H1 (cell line): Measurements from ENCODE around the gene PDE6B. TPM values are rescaled to one million over a fixed set of nuclear protein-coding genes. Genes with fewer than 3 reads are reported as not detected.

Experiments used
- CTCF ChIA-PET: fragments of 300-600 bp; sonication (Branson Sonifier 250); formaldehyde crosslinking; loops from one replicate; lab custom pipeline; 2021; ENCODE audit not compliant: partially characterized antibody; lab: Charles Lee
- POLR2A ChIA-PET: fragments of 300-600 bp; sonication (Branson Sonifier 250); formaldehyde crosslinking; loops from one replicate; lab custom pipeline; 2021; ENCODE audit warnings: inconsistent platforms; ENCODE audit not compliant: partially characterized antibody; lab: Charles Lee
- DNase-seq, 2 experiments: peaks; one replicate each; pipeline versions ENCODE4 v3.0.0 to v3.0.0-alpha.2; 2010 to 2022; ENCODE audit warnings: low spot score in 2 of 2, low read depth in 1 of 2, mixed read lengths in 1 of 2
- FAIRE-seq: peaks from 2 replicates; lab custom pipeline; 2011; peaks lifted over from hg19 to GRCh38; lab: Jason Lieb, UNC
- H2AFZ ChIP-seq: 2 replicates; pipeline ENCODE4 v1.8.1; 2012; ENCODE audit warnings: low read length, inconsistent platforms
- H2AK5ac ChIP-seq: 2 replicates; pipeline ENCODE4 v1.6.1; 2013; ENCODE audit warnings: low read depth, low read length
- H2BK120ac ChIP-seq: replicated peaks from 2 replicates; pipeline ENCODE3; 2013; ENCODE audit warnings: low read depth, low read length, inconsistent platforms
- H2BK12ac ChIP-seq: 2 replicates; pipeline ENCODE4 v1.6.1; 2013; ENCODE audit warnings: low read depth, low read length
- H2BK15ac ChIP-seq: 2 replicates; pipeline ENCODE4 v1.6.1; 2013; ENCODE audit warnings: low read length
- H2BK20ac ChIP-seq: 2 replicates; pipeline ENCODE4 v1.6.1; 2013; ENCODE audit warnings: low read length
- H2BK5ac ChIP-seq: 2 replicates; pipeline ENCODE4 v1.6.1; 2013; ENCODE audit warnings: low read depth, low read length
- H3K14ac ChIP-seq: 2 replicates; pipeline ENCODE4 v1.6.1; 2013; ENCODE audit warnings: inconsistent platforms; ENCODE audit not compliant: insufficient read length
- H3K18ac ChIP-seq: 2 replicates; pipeline ENCODE4 v1.6.1; 2013; ENCODE audit warnings: low read length; ENCODE audit errors: extremely low read depth
- H3K23ac ChIP-seq: 2 replicates; pipeline ENCODE4 v1.6.1; 2013; ENCODE audit warnings: inconsistent platforms; ENCODE audit not compliant: insufficient read length
- H3K23me2 ChIP-seq: 2 replicates; pipeline ENCODE4 v1.6.1; 2013; ENCODE audit warnings: low read depth, low read length
- H3K27ac ChIP-seq: 2 replicates; pipeline ENCODE4 v1.6.1; 2011; ENCODE audit warnings: low read depth, low read length, inconsistent platforms
- H3K27me3 ChIP-seq, 4 experiments: replicated peaks in 1 of 4; 1 replicate in 1 of 4; 2 replicates in 3 of 4; pipeline versions ENCODE4 v1.6.1 to v1.8.1; 2011 to 2013; ENCODE audit warnings: low read length in 3 of 4, mild to moderate bottlenecking in 3 of 4, inconsistent platforms in 2 of 4, mixed read lengths in 2 of 4, moderate library complexity in 1 of 4; ENCODE audit not compliant: control insufficient read depth in 3 of 4, insufficient read depth in 3 of 4; ENCODE audit errors: extremely low read depth in 1 of 4
- H3K36me3 ChIP-seq, 4 experiments: 2 replicates each; pipeline versions ENCODE4 v1.6.1 to v1.8.1; 2011 to 2013; ENCODE audit warnings: mild to moderate bottlenecking in 4 of 4, low read length in 3 of 4, moderate library complexity in 2 of 4, control low read depth in 1 of 4, inconsistent platforms in 1 of 4; ENCODE audit not compliant: insufficient read depth in 4 of 4, control insufficient read depth in 2 of 4
- H3K4ac ChIP-seq: replicated peaks from 2 replicates; pipeline ENCODE3; 2013; ENCODE audit warnings: low read length, low read depth, mixed read lengths, inconsistent platforms; ENCODE audit not compliant: insufficient read length
- H3K4me1 ChIP-seq, 4 experiments: replicated peaks in 1 of 4; 1 replicate in 1 of 4; 2 replicates in 3 of 4; pipeline versions ENCODE4 v1.6.1 to v1.8.1; 2011 to 2013; ENCODE audit warnings: low read length in 3 of 4, inconsistent platforms in 2 of 4, mixed read lengths in 1 of 4; ENCODE audit not compliant: insufficient read depth in 4 of 4, control insufficient read depth in 3 of 4
- H3K4me2 ChIP-seq, 2 experiments: 2 replicates each; pipeline versions ENCODE4 v1.6.1 to v1.8.1; 2011 to 2013; ENCODE audit warnings: low read depth in 2 of 2, low read length in 2 of 2, control low read depth in 1 of 2, inconsistent platforms in 1 of 2, mild to moderate bottlenecking in 1 of 2; ENCODE audit not compliant: insufficient read depth in 1 of 2
- H3K4me3 ChIP-seq, 4 experiments: fragments of 200-600, 300-600 bp in 1 of 4; sonication (generic), shearing (Covaris generic), sonication (Bioruptor Twin) in 1 of 4; 2 replicates each; pipeline versions ENCODE4 v1.5.1 to v1.8.1; 2011 to 2016; ENCODE audit warnings: low read length in 4 of 4, low read depth in 3 of 4, control low read depth in 2 of 4, inconsistent platforms in 2 of 4, mild to moderate bottlenecking in 2 of 4, mixed read lengths in 1 of 4, moderate library complexity in 1 of 4; ENCODE audit not compliant: insufficient read depth in 2 of 4; ENCODE audit errors: extremely low read depth in 1 of 4
- H3K56ac ChIP-seq: replicated peaks from 2 replicates; pipeline ENCODE3; 2013; ENCODE audit warnings: low read depth, mild to moderate bottlenecking, mixed read lengths, low read length, inconsistent platforms; ENCODE audit not compliant: insufficient read length
- H3K79me1 ChIP-seq: 2 replicates; pipeline ENCODE4 v1.6.1; 2013; ENCODE audit warnings: low read depth, low read length, control low read depth
- H3K79me2 ChIP-seq, 2 experiments: 2 replicates each; pipeline versions ENCODE4 v1.6.1 to v1.8.1; 2012 to 2013; ENCODE audit warnings: low read length in 2 of 2, mild to moderate bottlenecking in 2 of 2, inconsistent platforms in 1 of 2; ENCODE audit not compliant: insufficient read depth in 2 of 2, control insufficient read depth in 1 of 2
- H3K9ac ChIP-seq, 4 experiments: replicated peaks in 1 of 4; 1 replicate in 1 of 4; 2 replicates in 3 of 4; pipeline versions ENCODE4 v1.6.1 to v1.8.1; 2011 to 2013; ENCODE audit warnings: low read depth in 3 of 4, low read length in 3 of 4, control low read depth in 2 of 4, mild to moderate bottlenecking in 2 of 4, moderate library complexity in 2 of 4, inconsistent platforms in 1 of 4; ENCODE audit errors: extremely low read depth in 1 of 4
- H3K9me3 ChIP-seq, 2 experiments: 2 replicates each; pipeline versions ENCODE4 v1.6.1 to v1.8.1; 2012 to 2013; ENCODE audit warnings: mild to moderate bottlenecking in 2 of 2, moderate library complexity in 2 of 2, control low read depth in 1 of 2, inconsistent platforms in 1 of 2, low read depth in 1 of 2, low read length in 1 of 2, mixed read lengths in 1 of 2; ENCODE audit not compliant: insufficient read depth in 2 of 2
- H4K20me1 ChIP-seq, 2 experiments: replicated peaks in 1 of 2; 2 replicates each; pipeline versions ENCODE3 to v1.8.1; 2011 to 2013; ENCODE audit warnings: inconsistent platforms in 2 of 2, low read length in 2 of 2, mild to moderate bottlenecking in 1 of 2; ENCODE audit not compliant: insufficient read depth in 2 of 2, control insufficient read depth in 1 of 2
- H4K5ac ChIP-seq: 2 replicates; pipeline ENCODE4 v1.6.1; 2013; ENCODE audit warnings: low read length, low read depth, mixed read lengths, inconsistent platforms; ENCODE audit not compliant: insufficient read length
- H4K8ac ChIP-seq: 2 replicates; pipeline ENCODE4 v1.8.0; 2013; ENCODE audit warnings: mild to moderate bottlenecking, moderate library complexity, low read length, inconsistent platforms; ENCODE audit not compliant: insufficient read depth; ENCODE audit errors: extremely low read depth
- H4K91ac ChIP-seq: replicated peaks from 2 replicates; pipeline ENCODE3; 2013; ENCODE audit warnings: low read length, mixed read lengths, inconsistent platforms; ENCODE audit not compliant: insufficient read length
- CREB1 ChIP-seq: IDR thresholded peaks from 2 replicates; pipeline ENCODE4 v1.6.1; 2012; ENCODE audit warnings: inconsistent platforms
- EGR1 ChIP-seq: IDR thresholded peaks from 2 replicates; pipeline ENCODE4 v1.6.1; 2011; ENCODE audit warnings: low read depth, low read length, borderline replicate concordance
- NANOG ChIP-seq: IDR thresholded peaks from 2 replicates; pipeline ENCODE4 v1.6.1; 2011; ENCODE audit warnings: low read length, low read depth, mild to moderate bottlenecking, inconsistent platforms; ENCODE audit not compliant: insufficient read depth, poor library complexity, severe bottlenecking
- SIRT6 ChIP-seq: IDR thresholded peaks from one replicate; pipeline ENCODE4 v1.7.1; 2012; ENCODE audit warnings: low read length, inconsistent platforms
- SP1 ChIP-seq: IDR thresholded peaks from 2 replicates; pipeline ENCODE4 v1.6.1; 2011; ENCODE audit warnings: low read depth, low read length
- TAF7 ChIP-seq: optimal IDR thresholded peaks from 2 replicates; pipeline ENCODE3; 2011; ENCODE audit warnings: low read depth, mild to moderate bottlenecking, inconsistent platforms, low read length, moderate library complexity, borderline replicate concordance
- WGBS, 2 experiments: shearing (Covaris generic) in 1 of 2; methylation state at CpG; one replicate each; pipeline versions ENCODE4 v1.1.6 to v1.1.7; 2013 to 2015; ENCODE audit warnings: low lambda C conversion rate in 2 of 2, mixed read lengths in 2 of 2, inconsistent platforms in 1 of 2, low coverage in 1 of 2, missing lambda C conversion rate in 1 of 2; ENCODE audit not compliant: insufficient replicate concordance in 2 of 2, insufficient coverage in 1 of 2, insufficient read length in 1 of 2; ENCODE audit errors: extremely low coverage in 1 of 2, missing lambda C conversion rate in 1 of 2; 5-methylcytosine and 5-hydroxymethylcytosine counted together
- polyA plus RNA-seq, 7 experiments: library from polyadenylated mRNA; depleted of rRNA in 3 of 7; stranded (reverse) in 5 of 7; unstranded in 2 of 7; fragments of >200 nt in 5 of 7; fragments of 200-250 nt in 2 of 7; gene quantifications; 1 replicate in 5 of 7; 2 replicates in 1 of 7; 4 replicates in 1 of 7; pipeline versions ENCODE4 v1.2.1 to v1.2.3, GENCODE V29; 2011 to 2013; ENCODE audit warnings: missing spikeins in 2 of 7, mixed read lengths in 2 of 7
- total RNA-seq: library from RNA; stranded (reverse); fragmentation: NEBNext Ultra II Directional; extraction: Animal tissue kit (Norgen Biotek cat#: 25700); gene quantifications from 2 replicates; pipeline ENCODE4 v1.2.1, GENCODE V29; 2021
- TF ChIP-seq, protein P1 (sequence below), 3 experiments: IDR thresholded peaks; 1 replicate in 2 of 3; 2 replicates in 1 of 3; pipeline versions ENCODE4 v1.5.1 to v1.6.1; 2011; ENCODE audit warnings: low read length in 3 of 3, mild to moderate bottlenecking in 3 of 3, inconsistent platforms in 2 of 3, low read depth in 1 of 3, moderate library complexity in 1 of 3; ENCODE audit not compliant: insufficient read depth in 1 of 3; ENCODE audit errors: control extremely low read depth in 1 of 3

PDE6B gene
- total and polyA plus RNA-seq, 2 of the 8 experiments (the other 6 are each of a cell fraction or from before 2014, with no cell fraction given), result 4.1 to 8.4 TPM

DNA sequence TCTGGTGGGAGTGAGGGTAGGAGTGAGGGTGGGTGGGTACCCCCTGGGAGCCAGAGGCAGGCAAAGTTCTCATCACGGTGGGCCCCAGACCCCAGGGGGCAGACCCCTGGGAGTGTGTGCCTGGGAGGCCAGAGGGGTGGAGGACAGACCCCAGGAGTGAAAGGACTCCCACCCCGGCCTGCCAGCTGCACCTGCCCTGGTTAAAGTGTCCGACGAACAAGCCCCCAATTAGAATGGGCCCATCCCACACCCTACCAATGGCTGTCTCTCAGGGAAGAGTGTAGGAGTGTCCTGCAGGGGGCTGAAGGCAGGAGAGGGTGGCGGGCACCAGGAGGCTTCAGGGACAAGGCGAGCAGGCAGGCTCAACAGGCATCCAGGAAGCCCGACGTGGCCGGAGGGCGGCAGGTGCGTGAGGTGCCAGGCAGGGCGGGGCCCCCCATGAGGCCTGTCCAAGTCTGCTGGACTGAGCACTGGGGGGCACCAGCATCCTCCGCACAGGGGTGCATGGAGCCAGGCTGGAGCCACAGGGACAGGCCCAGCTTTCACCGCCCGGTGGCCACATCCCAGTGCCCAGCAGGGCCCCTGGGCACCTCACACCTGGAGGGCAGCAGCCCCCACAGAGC is 8.7 kb downstream of the PDE6B start:
- Histone ChIP-seq H4K20me1 (peaks cover 0 to 2% of the 10 kb centered on the region in 2 experiments), H3K18ac (no peak overlapping the region), H2AK5ac (no peak overlapping the region), H4K5ac (no peak overlapping the region), H2AFZ (no peak overlapping the region), H3K4me1 (no peaks in the 10 kb centered on the region), H2BK12ac (no peak overlapping the region), H3K9ac (no peak overlapping the region), H3K56ac (no peak overlapping the region), H4K8ac (peak overlapping the region; percentile 51; the same call in 1 of the 2 replicates), H2BK20ac (no peak overlapping the region), H3K27me3 (no peaks in the 10 kb centered on the region; a peak in 1 of 7 replicates), H2BK120ac (no peak overlapping the region), H3K36me3 (no peaks in the 10 kb centered on the region), H3K27ac (no peak overlapping the region), H2BK15ac (no peak overlapping the region), H3K23me2 (no peaks in the 10 kb centered on the region), H3K23ac (no peak overlapping the region), H3K4ac (no peak overlapping the region), H3K79me2 (no peaks in the 10 kb centered on the region), H3K14ac (no peak overlapping the region), H3K4me3 (no peak overlapping the region), H3K79me1 (no peaks in the 10 kb centered on the region), H4K91ac (no peak overlapping the region), H3K4me2 (no peak overlapping the region), H2BK5ac (no peak overlapping the region), H3K9me3 (peaks cover 10 to 11% of the 10 kb centered on the region in 2 experiments; a peak in 3 of 4 replicates)
- ChIA-PET POLR2A (no interaction called here), CTCF (interaction anchor here (0.8 to 1.1 kb wide), 5 partner anchors 15 to 94 kb away, joined by 3 to 4 read pairs (median 3); no protein-coding TSS in a partner anchor)
- TF ChIP-seq CREB1, result no peak
- no peak for TF ChIP-seq SP1
- TF ChIP-seq SIRT6, result no peak
- TF ChIP-seq, protein P1, sequence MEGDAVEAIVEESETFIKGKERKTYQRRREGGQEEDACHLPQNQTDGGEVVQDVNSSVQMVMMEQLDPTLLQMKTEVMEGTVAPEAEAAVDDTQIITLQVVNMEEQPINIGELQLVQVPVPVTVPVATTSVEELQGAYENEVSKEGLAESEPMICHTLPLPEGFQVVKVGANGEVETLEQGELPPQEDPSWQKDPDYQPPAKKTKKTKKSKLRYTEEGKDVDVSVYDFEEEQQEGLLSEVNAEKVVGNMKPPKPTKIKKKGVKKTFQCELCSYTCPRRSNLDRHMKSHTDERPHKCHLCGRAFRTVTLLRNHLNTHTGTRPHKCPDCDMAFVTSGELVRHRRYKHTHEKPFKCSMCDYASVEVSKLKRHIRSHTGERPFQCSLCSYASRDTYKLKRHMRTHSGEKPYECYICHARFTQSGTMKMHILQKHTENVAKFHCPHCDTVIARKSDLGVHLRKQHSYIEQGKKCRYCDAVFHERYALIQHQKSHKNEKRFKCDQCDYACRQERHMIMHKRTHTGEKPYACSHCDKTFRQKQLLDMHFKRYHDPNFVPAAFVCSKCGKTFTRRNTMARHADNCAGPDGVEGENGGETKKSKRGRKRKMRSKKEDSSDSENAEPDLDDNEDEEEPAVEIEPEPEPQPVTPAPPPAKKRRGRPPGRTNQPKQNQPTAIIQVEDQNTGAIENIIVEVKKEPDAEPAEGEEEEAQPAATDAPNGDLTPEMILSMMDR (IDR thresholded peaks at IDR 0.05; ENCODE audit: control extremely low read depth in 1 of 3, insufficient read depth in 1 of 3, low read depth in 1 of 3, low read length in 3 of 3), result no peak
- no peak for TF ChIP-seq NANOG
- TF ChIP-seq TAF7, result no peak
- TF ChIP-seq EGR1, result no peak
- DNase-seq, result no peak
- FAIRE-seq, result no peak
- 79% methylated on average over 14 of the region's 15 CpGs; no CpG with 5 or more reads in 1 of the 2 experiments for WGBS, 2 experiments
